PC-9 (cell line): Measurements from ENCODE around the gene GALNT10. TPM values are rescaled to one million over a fixed set of nuclear protein-coding genes. Genes with fewer than 3 reads are reported as not detected.

Experiments used
- BruUV-seq: library from RNA; stranded (reverse); fragments of 400-500 nt; replicated peaks from 2 replicates; lab custom pipeline; 2021; lab: Mats Ljungman, UMichigan
- CTCF ChIA-PET: fragments of 300-600 bp; sonication (Branson Sonifier 250); formaldehyde crosslinking; loops from one replicate; lab custom pipeline; 2022; ENCODE audit warnings: antibody characterized with exemption; lab: Charles Lee
- POLR2A ChIA-PET: fragments of 300-600 bp; sonication (Branson Sonifier 250); formaldehyde crosslinking; loops from one replicate; lab custom pipeline; 2022; ENCODE audit warnings: antibody characterized with exemption; ENCODE audit not compliant: unreplicated experiment; lab: Charles Lee
- DNase-seq, 2 experiments: peaks; one replicate each; pipeline versions ENCODE4 v3.0.0 to v3.0.0-alpha.2; 2015 to 2022; ENCODE audit warnings: mixed read lengths in 1 of 2
- H2AFZ ChIP-seq: fragments of 200-600 bp; sonication (generic); 2 replicates; pipeline ENCODE4 v1.8.1; 2017; ENCODE audit warnings: antibody characterized with exemption
- H3F3A ChIP-seq: fragments of 200-600 bp; sonication (generic); 2 replicates; pipeline ENCODE4 v1.8.1; 2017; ENCODE audit warnings: antibody characterized with exemption, mild to moderate bottlenecking, low read depth; ENCODE audit not compliant: insufficient read depth
- H3K27ac ChIP-seq: fragments of 200-600 bp; sonication (generic); 2 replicates; pipeline ENCODE4 v1.6.1; 2016; ENCODE audit warnings: mixed run types
- H3K27me3 ChIP-seq: fragments of 200-600 bp; sonication (generic); 2 replicates; pipeline ENCODE4 v1.6.1; 2016; ENCODE audit warnings: low read depth, mixed run types; ENCODE audit not compliant: insufficient read depth
- H3K36me3 ChIP-seq: fragments of 200-600 bp; sonication (generic); 2 replicates; pipeline ENCODE4 v1.6.1; 2016; ENCODE audit warnings: low read depth, mixed run types
- H3K4me1 ChIP-seq: fragments of 200-600 bp; sonication (generic); replicated peaks from 2 replicates; pipeline ENCODE4 v1.6.1; 2016; ENCODE audit warnings: mixed run types; ENCODE audit not compliant: insufficient read depth
- H3K4me2 ChIP-seq: fragments of 200-600 bp; sonication (generic); 2 replicates; pipeline ENCODE4 v1.6.1; 2017; ENCODE audit warnings: mixed run types
- H3K4me3 ChIP-seq: fragments of 200-600 bp; sonication (generic); 2 replicates; pipeline ENCODE4 v1.6.1; 2016; ENCODE audit warnings: mixed run types
- H3K79me2 ChIP-seq: fragments of 200-600 bp; sonication (generic); 2 replicates; pipeline ENCODE4 v1.6.1; 2017; ENCODE audit warnings: low read depth, mixed run types
- H3K9me2 ChIP-seq: fragments of 200-600 bp; sonication (generic); 2 replicates; pipeline ENCODE4 v1.8.1; 2017; ENCODE audit warnings: mild to moderate bottlenecking; ENCODE audit not compliant: insufficient read depth
- H3K9me3 ChIP-seq: fragments of 200-600 bp; sonication (generic); 2 replicates; pipeline ENCODE4 v1.8.1; 2016; ENCODE audit warnings: low read depth; ENCODE audit not compliant: insufficient read depth
- H4K20me1 ChIP-seq: fragments of 200-600 bp; sonication (generic); 2 replicates; pipeline ENCODE4 v1.8.1; 2017; ENCODE audit not compliant: insufficient read depth
- EZH2 ChIP-seq: fragments of 200-600 bp; sonication (generic); IDR thresholded peaks from 2 replicates; pipeline ENCODE4 v1.8.0; 2017; ENCODE audit warnings: antibody characterized with exemption, low read depth
- intact Hi-C: fragments of 100-400 bp; cut with micrococcal nuclease; formaldehyde crosslinking; loops from one replicate; pipeline ENCODE4 v1.10.0; 2022; ENCODE audit not compliant: unreplicated experiment
- total RNA-seq: library from RNA; stranded (reverse); gene quantifications from 2 replicates; pipeline ENCODE4 v1.2.3, GENCODE V29; 2021
- TF ChIP-seq, protein P1 (sequence below): fragments of 200-600 bp; sonication (generic); conservative IDR thresholded peaks from 2 replicates; pipeline ENCODE4 v1.6.1; 2017; ENCODE audit warnings: mixed run types, antibody characterized with exemption, mild to moderate bottlenecking, moderate library complexity

Gene GALNT10
- total RNA-seq, 1 experiment from 2014 or later: 101 TPM

DNA sequence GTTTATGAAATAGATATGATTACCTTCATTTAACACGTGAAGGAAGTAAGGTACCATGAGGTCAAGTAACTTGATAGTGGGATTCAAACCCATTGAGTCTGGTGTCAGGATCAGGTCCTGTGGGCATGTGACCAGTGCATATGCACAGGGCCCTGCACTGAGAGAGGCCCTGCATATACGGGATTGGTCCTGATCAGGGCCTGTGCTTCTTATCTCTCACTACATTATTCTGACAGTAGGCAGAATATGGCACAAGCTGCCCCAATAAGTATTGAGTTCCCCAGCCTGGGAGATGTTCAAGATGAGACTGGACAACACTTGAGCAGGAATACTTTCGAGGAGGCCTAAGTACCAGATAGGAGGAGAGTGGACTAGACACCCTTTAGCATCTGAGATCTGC lies 44.0 kb downstream of the GALNT10 start:
- Histone ChIP-seq H3K4me3 (no peak overlapping the region), H3K4me1 (no peaks in the 10 kb centered on the region), H3K79me2 (peaks cover 24% of the 10 kb centered on the region), H3K9me3 (no peaks in the 10 kb centered on the region), H4K20me1 (0 out of 2 replicates have a peak, but pooled peaks cover 5% of the 10 kb centered on the region), H3K27ac (no peak overlapping the region), H3K9me2 (no peaks in the 10 kb centered on the region), H3K27me3 (no peaks in the 10 kb centered on the region), H2AFZ (no peak overlapping the region), H3K4me2 (no peak overlapping the region), H3K36me3 (0 out of 2 replicates have a peak, but pooled peaks cover 4% of the 10 kb centered on the region), H3F3A (no peaks in the 10 kb centered on the region)
- no TSS peak for BruUV-seq
- intact Hi-C loops: no loop called here
- POLR2A ChIA-PET: no interaction called here
- CTCF ChIA-PET: no interaction called here
- TF ChIP-seq, protein P1, sequence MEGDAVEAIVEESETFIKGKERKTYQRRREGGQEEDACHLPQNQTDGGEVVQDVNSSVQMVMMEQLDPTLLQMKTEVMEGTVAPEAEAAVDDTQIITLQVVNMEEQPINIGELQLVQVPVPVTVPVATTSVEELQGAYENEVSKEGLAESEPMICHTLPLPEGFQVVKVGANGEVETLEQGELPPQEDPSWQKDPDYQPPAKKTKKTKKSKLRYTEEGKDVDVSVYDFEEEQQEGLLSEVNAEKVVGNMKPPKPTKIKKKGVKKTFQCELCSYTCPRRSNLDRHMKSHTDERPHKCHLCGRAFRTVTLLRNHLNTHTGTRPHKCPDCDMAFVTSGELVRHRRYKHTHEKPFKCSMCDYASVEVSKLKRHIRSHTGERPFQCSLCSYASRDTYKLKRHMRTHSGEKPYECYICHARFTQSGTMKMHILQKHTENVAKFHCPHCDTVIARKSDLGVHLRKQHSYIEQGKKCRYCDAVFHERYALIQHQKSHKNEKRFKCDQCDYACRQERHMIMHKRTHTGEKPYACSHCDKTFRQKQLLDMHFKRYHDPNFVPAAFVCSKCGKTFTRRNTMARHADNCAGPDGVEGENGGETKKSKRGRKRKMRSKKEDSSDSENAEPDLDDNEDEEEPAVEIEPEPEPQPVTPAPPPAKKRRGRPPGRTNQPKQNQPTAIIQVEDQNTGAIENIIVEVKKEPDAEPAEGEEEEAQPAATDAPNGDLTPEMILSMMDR: no peak
- TF ChIP-seq EZH2: no peak
- DNase-seq: no peak

GRCh38 chr5:154236011-154236410 lies 45.5 kb downstream of the GALNT10 start:
- H3K4me1 ChIP-seq: no peaks in the 10 kb centered on the region
- intact Hi-C loops: no loop called here
- ChIA-PET CTCF (interaction anchor here (0.5 kb wide), 1 partner anchor 234 kb away, joined by 6 read pairs; no protein-coding TSS in a partner anchor), POLR2A (no interaction called here)
- peaks cover 36% of the 10 kb centered on the region for H3K79me2 ChIP-seq
- no peak for TF ChIP-seq EZH2
- TF ChIP-seq, protein P1: no peak
- 0 out of 2 replicates have a peak, but pooled peaks cover 5% of the 10 kb centered on the region for H4K20me1 ChIP-seq
- H3K36me3 ChIP-seq: no peaks in the 10 kb centered on the region
- no TSS peak for BruUV-seq
- H3K4me2 ChIP-seq: no peak overlapping the region
- no peaks in the 10 kb centered on the region for H3K9me3 ChIP-seq
- no peak for DNase-seq
- H3K9me2 ChIP-seq: no peaks in the 10 kb centered on the region
- H3K4me3 ChIP-seq: no peak overlapping the region
- H3K27me3 ChIP-seq: no peaks in the 10 kb centered on the region
- no peak overlapping the region for H2AFZ ChIP-seq
- no peaks in the 10 kb centered on the region for H3F3A ChIP-seq
- no peak overlapping the region for H3K27ac ChIP-seq

- ChIA-PET CTCF (interaction anchor here (0.5 kb wide), 1 partner anchor 233 kb away, joined by 6 read pairs; no protein-coding TSS in a partner anchor), POLR2A (interaction anchor here (0.6 kb wide), 1 partner anchor 983 kb away, joined by 9 read pairs; no protein-coding TSS in a partner anchor)
- no peak overlapping the region for H3K27ac ChIP-seq
- H3K79me2 ChIP-seq: peaks cover 43% of the 10 kb centered on the region
- TF ChIP-seq EZH2: no peak
- TF ChIP-seq, protein P1: no peak
- H3K4me2 ChIP-seq: no peak overlapping the region
- H3K4me3 ChIP-seq: no peak overlapping the region
- intact Hi-C loops: no loop called here
- no peaks in the 10 kb centered on the region for H3K27me3 ChIP-seq
- no peaks in the 10 kb centered on the region for H3K9me3 ChIP-seq
- no peak for DNase-seq
- 0 out of 2 replicates have a peak, but pooled peaks cover 5% of the 10 kb centered on the region for H4K20me1 ChIP-seq
- H3F3A ChIP-seq: no peaks in the 10 kb centered on the region
- H3K36me3 ChIP-seq: no peaks in the 10 kb centered on the region
- H3K9me2 ChIP-seq: no peaks in the 10 kb centered on the region
- no peaks in the 10 kb centered on the region for H3K4me1 ChIP-seq
- BruUV-seq: no TSS peak
- H2AFZ ChIP-seq: no peak overlapping the region
Observed at GRCh38 chr5:154236536-154237375, 46.2 kb downstream of the GALNT10 start.
